OCI-M1 (cell line): ENCODE measurements around the gene FBXL17.
"Not testable (repeated sequence)": the region's sequence is repeated elsewhere in the genome, so short reads cannot be mapped to it uniquely, and the experiment has no call there.

Source experiments
- DNase-seq: peaks from one replicate; lab custom pipeline; 2025; lab: John Stamatoyannopoulos, UW

Gene FBXL17

GRCh38 chr5:108249095-108249784, 132.7 kb downstream of the FBXL17 start:
- DNase-seq, result no peak

GRCh38 chr5:108238936-108239887, 142.7 kb downstream of the FBXL17 start:
- DNase-seq, result no peak

GRCh38 chr5:108238461-108238860, 143.4 kb downstream of the FBXL17 start:
- no peak for DNase-seq

DNA sequence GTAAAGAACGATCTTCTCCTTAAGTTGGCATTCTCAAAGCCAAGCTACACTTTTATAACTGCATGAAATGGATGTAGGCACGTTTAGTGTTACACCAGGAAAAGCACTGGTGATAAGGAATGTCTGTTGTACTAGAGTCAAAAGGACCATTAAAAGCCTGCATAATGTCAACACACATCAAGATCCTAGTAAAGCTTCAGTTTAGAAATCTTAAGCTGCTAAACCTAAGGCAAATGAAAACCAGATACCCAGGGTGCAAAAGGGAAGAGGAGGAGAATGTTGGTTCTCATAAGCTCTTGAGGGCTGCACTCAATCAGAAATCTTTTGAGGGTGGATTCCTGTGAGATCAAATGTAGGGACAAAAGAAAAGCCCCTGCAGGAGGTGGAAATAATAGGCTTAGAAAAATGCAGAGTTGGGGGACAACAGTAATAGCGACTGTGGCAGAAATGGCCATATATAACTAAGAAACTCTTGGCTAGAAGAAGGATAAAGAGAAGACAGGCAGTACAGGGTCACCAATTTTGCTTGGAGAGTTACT, 148.2 kb downstream of the FBXL17 start:
- DNase-seq, result no peak

GRCh38 chr5:108232805-108233204, 149.1 kb downstream of the FBXL17 start:
- no peak for DNase-seq

DNA sequence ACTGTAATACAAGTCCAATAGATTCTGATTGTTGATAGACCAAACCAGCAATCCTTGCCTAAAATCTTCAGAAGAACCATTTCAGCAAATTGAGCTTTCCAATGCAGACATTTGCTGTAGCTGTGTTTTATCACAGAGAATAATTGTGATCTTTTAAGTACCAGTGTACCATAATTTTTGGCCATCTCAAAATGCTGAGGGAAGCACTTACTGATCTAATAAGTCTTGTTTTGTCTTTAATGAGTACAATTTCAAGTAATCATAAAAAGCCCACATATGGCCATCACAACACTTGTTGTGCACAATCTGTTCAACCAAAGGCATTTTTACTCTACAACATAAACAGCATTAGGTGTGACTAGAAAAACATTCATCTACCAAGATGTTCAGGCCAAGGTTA, 159.9 kb downstream of the FBXL17 start:
- no peak for DNase-seq

DNA sequence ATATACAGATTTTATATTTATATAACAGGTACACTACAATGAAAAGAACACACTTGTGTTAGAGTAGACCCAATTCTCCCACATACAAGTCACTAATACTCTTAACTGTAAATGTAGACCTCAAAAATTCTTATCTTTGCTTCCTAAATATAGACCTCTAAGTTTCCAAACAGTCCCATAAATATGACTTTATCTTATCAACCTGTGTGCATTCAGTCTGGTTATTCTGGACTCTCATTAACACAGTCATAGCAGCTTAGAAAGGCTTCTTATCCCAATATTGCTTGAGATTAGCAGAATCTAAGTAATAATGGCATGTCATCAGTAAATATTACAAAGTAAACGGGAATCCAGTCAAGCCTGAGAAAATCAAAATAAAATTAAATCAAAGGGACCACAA, 161.1 kb downstream of the FBXL17 start:
- DNase-seq, result no peak

GRCh38 chr5:108216890-108217289, 165.0 kb downstream of the FBXL17 start:
- DNase-seq, result no peak

DNA sequence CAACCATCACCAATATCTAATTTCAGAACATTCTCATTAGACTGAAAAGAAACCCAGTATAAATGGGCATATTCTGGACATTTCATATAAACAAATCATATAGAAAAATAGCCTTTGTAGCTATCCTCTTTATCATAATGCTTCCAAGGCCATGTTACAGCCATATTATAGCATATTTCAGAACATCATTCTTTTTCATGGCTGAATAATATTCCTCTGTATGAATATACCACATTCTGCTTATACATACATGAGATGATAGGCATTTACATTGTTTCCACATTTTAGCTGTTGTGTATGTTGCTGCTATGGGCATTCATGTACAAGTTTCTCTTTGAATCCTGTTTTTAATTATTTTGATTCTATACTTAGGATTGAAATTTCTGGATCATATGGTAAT, 167.0 kb downstream of the FBXL17 start:
- no peak for DNase-seq

DNA sequence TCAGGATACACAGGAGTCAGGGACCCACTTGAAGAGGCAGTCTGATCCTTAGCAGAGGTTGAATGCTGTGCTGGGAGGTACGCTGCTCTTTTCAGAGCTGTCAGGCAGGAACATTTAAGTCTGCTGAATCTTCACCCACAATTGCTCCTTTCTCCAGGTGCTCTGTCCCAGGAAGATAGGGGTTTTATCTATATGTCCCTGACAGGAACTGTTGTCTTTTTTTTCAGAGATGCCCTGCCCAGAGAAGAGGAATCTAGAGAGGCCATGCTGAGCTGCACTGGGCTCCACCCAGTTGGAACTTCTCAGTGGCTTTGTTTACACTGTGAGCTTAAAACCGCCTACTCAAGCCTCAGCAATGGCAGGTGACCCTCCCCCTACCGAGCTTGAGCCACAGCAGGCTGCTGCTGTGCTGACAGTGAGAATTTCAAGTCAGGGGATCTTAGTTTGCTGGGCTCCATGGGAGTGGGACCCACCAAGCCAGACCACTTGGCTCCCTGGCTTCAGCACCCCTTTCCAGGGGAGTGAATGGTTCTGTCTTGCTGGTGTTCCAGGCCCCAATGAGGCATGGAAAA, 169.0 kb downstream of the FBXL17 start:
- peak; percentile 32 for DNase-seq

- DNase-seq, result no peak
Measured at GRCh38 chr5:108206707-108207106, 175.2 kb downstream of the FBXL17 start.

- DNase-seq, result peak; percentile 71
Measured at GRCh38 chr5:108201721-108202120, 180.2 kb downstream of the FBXL17 start.

GRCh38 chr5:108196276-108196675, 185.6 kb downstream of the FBXL17 start:
- DNase-seq, result no peak

DNA sequence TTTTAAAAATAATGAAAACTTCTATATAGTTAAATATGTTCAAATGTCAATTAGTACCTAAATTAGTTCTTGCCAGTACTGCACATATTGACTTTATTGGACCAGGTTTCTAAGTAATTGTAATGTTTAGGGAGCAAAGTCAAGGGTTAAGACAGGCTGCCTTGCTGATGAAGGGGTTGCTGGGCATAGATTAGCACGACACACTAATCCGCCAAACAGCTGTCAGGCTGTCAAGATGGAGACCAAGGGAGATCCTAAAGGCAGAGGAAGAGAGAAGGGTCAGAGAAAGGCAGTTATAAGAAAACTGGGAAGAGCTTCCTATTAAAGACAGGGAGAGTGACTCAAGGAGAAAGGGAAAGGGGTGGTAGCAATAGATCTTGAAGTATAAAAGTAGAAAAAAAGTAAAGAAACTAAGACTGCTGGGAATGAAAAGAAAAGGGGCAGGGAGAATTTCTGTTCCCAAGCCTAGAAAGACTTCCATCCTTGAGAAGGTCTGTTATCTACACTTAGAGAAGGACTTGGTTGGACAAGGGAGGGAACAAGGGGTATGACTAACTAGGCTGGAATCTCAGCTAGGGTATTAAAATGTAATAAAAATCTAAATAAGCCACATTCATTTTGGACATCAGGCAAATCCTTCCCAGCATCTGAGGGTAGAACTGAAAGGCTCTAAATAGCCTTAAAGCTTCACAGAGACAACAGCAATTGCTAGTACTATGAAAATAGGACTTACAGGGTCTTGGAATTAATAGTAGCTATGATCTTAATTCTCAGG, 188.7 kb downstream of the FBXL17 start:
- no peak for DNase-seq

DNA sequence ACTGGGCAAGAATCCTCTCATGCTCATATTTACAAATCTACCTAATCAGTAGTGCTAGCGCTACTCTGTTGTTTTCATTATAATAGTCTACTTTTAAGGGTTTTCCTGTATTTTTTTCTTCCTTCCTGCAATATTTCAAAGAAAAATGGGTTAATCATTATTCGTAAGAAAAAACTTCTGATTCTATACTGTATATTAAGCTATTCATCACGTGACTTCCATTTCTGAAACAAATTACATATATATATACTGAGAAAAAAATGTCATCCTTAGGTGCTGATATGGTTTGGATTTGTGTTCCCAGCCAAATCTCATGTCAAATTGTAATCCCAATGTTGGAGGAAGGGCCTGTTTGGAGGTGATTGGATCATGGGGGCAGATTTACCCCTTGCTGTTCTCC, 197.0 kb downstream of the FBXL17 start:
- no peak for DNase-seq

DNA sequence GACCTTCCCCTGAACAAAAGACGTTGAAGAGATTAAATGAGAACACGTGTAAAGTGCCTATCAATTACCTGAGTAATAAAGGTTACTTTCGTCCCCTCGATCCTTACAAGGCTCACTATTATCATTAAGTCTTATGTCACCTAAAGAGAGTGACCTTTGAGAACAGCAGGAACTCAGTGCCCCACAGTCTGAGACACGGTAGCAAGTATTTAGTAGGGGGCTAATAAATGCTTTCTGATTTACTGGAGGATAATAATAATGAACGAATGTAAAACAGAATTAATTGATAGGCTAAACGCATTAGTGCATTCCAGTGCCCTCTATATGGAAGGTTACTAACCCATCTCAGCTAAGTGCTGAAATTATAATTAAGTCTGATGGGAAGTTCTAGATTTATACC, 199.9 kb downstream of the FBXL17 start:
- DNase-seq, result no peak

DNA sequence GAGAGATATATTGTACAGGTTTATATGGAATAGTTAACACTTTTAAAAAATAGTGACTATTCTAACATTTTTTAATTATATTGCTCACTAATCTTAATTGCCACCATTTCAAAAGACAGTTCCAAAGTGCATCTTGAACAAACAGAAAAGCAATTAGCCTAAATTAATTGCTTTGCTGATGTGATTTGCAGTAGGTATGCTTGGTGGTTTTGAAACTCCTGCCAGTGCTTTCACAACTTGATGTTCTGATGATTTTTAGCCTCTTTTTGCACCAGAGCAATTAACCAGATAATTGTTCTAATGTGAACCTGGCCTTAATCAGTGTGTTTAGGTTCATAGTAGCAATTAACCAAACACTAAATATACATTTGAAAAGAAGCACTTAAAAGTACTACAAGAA, 207.6 kb downstream of the FBXL17 start:
- DNase-seq, result no peak

DNA sequence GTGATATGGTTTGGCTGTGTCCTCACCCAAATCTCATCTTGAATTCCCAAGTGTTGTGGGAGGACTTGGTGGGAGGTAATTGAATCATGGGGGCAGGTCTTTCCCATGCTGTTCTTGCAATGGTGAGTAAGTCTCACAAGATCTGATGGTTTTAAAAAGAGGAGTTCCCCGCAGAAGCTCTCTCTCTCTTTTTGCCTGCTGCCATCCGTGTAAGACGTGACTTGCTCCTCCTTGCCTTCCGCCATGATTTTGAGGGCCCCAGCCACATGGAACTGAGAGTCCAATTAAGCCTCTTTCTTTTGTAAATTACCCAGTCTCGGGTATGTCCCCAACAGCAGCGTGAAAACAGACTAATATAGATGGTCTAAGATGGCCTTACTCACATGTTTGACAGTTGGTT, 210.1 kb downstream of the FBXL17 start:
- no peak for DNase-seq

DNA sequence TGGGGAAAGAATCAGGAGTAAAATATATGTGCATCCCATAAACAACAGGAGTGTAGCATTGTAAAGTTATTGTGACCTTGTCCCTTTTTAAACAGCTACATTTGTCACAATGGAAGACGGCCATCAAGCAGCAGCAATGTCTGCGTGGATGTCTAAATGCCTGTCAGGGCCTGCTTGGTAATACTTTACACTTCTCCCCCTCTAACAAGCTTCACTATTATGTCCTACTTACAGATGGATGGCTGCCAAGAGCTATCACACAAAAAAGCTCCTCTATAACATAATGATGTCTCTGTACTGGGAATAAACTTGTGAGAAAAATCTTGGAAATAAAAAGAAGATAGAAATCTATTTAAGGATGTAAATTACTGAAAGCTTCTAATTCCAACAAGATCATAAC, 213.0 kb downstream of the FBXL17 start:
- no peak for DNase-seq

GRCh38 chr5:108167174-108167573, 214.7 kb downstream of the FBXL17 start:
- no peak for DNase-seq

- no peak for DNase-seq
Measured at GRCh38 chr5:108164574-108164973, 217.3 kb downstream of the FBXL17 start.

DNA sequence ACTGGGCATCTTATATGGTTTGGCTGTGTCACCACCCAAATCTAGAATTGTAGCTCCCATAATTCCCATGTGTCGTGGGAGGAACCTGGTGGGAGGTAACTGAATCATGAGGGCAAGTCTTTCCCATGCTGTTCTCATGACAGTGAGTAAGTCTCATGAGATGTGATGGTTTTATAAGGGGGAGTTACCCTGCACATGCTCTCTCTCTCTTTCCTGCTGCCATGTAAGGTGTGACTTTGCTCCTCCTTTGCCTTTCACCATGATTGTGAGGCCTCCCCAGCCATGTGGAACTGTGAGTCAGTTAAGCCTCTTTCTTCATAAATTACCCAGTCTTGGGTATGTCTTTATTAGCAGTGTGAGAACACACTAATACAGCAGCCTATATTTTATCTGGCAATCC, 229.0 kb downstream of the FBXL17 start:
- DNase-seq, result not testable (repeated sequence)
